ENCODE results near the gene WNT2.

DNA sequence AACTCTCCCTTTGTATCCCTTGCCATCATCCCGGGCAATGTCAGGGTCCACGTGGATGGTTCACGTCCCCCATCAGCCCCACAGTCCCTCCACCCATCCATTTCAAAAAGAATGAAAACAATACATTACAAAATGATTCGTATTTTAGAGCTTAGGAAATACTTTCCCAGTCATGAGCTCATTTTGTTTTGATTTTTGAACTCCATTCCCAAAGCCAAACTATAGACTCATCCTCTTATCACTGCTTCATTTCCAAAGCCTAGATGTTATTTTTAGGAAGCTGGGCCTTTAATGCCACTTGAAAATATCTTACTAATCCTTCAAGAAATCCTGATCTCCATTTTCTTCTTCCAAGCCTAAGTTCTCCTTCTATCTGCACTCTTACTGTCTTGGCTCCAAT lies 72.1 kb downstream of the WNT2 start:
- TF ChIP-seq, protein P1, sequence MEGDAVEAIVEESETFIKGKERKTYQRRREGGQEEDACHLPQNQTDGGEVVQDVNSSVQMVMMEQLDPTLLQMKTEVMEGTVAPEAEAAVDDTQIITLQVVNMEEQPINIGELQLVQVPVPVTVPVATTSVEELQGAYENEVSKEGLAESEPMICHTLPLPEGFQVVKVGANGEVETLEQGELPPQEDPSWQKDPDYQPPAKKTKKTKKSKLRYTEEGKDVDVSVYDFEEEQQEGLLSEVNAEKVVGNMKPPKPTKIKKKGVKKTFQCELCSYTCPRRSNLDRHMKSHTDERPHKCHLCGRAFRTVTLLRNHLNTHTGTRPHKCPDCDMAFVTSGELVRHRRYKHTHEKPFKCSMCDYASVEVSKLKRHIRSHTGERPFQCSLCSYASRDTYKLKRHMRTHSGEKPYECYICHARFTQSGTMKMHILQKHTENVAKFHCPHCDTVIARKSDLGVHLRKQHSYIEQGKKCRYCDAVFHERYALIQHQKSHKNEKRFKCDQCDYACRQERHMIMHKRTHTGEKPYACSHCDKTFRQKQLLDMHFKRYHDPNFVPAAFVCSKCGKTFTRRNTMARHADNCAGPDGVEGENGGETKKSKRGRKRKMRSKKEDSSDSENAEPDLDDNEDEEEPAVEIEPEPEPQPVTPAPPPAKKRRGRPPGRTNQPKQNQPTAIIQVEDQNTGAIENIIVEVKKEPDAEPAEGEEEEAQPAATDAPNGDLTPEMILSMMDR (IDR thresholded peaks at IDR 0.05), result no peak
- TF ChIP-seq EP300 (IDR thresholded peaks at IDR 0.05), result no peak

All from suprapubic skin (tissue), 3 donors.